D721Med (cell line): ENCODE measurements around the gene TMEM184A.
A peak's percentile ranks its signal among the peaks of the same experiment; 100 is the strongest.

ENCODE experiments used
- DNase-seq: peaks from one replicate; pipeline ENCODE4 v3.0.0; 2011; ENCODE audit warnings: low spot score; ENCODE audit not compliant: insufficient read length
- FAIRE-seq: peaks from 2 replicates; lab custom pipeline; 2011; peaks lifted over from hg19 to GRCh38; lab: Jason Lieb, UNC
- CTCF ChIP-seq: IDR thresholded peaks from 2 replicates; pipeline ENCODE4 v1.5.1; 2012; ENCODE audit warnings: mild to moderate bottlenecking, control low read depth; ENCODE audit not compliant: insufficient read depth; ENCODE audit errors: missing control alignments

The TMEM184A gene

GRCh38 chr7:1595027-1595426, 39.0 kb upstream of the TMEM184A start:
- no peak for FAIRE-seq
- TF ChIP-seq CTCF, result no peak
- DNase-seq, result no peak

DNA sequence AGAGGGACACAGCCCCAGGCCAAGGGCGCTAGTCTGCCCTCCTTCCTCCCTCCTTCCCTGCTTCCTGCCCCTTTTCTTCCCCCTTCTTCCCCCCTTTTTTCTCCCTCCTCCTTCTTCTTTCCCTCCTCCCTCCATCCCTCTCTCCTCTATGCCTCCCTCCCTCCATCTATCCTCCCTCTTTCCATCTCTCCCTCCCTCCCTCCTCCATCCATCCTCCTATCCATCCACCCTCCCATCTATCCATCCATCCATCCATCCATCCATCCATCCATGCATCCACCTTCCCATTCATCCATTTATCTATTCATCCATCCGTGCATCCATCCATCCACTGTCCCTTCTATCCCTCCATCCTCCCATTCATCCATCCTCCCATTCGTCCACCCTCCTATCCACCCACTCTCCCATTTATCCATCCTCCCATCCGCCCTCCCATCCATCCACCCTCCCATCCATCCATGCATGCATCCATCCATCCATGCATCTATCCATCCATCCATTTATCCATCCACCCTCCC, 38.0 kb upstream of the TMEM184A start:
- no peak for DNase-seq
- FAIRE-seq, result no peak
- TF ChIP-seq CTCF, result no peak

DNA sequence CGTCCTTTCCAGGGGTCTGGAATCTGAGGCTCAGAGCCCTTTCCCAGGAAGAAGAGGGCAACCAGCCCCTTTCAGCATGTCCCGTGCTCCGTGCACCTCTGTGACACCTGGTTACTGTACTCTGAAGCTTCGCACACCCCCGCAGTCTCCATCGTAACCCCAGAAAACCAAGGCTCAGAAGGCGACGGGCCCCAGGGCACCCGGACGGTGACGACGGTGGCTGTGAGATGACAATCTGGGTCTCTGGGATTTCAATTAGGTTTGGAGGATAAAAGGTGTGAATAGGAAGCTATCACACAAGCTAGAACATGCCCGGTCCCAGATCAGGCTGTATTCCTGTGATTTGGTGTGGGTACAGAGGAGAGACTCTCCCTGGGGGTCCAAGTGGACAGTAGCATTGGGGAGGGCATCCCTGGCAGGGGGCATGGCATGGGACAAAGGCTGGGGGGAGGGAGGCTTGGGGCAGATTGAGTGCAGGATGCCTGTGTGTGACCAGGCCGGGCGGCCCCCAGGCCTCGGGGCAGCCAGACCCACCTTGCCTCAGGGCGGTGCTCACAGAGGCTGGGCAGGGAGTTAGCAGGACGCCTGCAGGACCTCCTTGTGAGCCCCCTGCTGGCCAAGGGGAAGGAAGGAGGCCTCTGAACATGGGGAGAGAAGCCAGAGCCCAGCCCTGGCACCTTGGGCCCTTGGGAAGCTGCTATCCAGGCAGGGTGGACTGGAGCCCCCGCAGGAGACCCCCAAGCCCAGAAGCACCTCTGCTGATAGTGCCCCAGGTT, 37.3 kb upstream of the TMEM184A start:
- DNase-seq (no peak), FAIRE-seq (no peak)
- peak; percentile 17 for TF ChIP-seq CTCF

DNA sequence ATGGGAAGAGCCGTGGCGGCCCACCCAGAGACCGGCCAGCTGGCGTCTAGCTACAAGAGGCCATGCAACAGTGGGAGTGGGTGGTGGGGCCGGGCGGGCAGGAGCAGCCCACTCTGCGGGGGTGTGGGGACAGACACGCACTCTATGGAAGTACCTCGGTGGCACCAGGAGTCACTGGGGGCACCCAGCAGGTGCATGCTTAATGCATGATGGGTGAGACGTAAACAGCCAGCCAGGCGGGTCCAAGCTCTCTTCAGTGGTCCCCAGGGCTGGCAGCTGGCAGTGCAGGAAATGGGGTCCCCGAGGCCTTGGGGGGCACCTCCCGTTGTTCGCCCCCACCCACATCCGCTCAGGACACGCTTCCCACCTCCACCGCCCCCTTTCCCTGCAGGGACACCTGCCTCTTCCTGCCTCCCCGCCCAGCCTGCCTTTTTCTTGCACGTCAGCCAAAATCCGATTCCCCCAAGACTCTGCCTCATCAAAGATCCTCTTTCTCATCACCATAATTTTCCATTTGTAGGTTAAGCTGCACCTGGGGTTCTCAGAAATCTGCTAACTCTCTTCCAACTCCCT, 36.4 kb upstream of the TMEM184A start:
- no peak for DNase-seq
- no peak for TF ChIP-seq CTCF
- no peak for FAIRE-seq

DNA sequence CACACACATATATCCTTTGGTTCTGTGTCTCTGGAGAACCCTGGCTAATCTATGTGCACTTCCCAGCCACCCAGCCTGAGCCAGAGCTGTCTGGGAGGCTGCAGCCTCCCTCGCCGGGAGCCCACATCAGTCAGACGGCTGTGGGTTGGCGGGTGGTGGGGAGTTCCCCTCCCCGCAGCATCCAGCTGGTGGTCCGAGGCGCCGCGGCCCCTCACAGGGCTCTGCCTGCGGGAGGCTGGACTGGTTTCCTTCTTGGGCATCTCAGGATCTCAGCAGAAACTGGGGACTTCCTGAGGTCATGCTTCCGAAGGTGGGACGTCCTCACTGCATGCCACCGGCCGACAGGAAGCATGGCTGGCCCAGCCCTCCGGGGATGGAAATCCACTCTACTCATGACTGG, 35.9 kb upstream of the TMEM184A start:
- FAIRE-seq, result no peak
- no peak for TF ChIP-seq CTCF

DNA sequence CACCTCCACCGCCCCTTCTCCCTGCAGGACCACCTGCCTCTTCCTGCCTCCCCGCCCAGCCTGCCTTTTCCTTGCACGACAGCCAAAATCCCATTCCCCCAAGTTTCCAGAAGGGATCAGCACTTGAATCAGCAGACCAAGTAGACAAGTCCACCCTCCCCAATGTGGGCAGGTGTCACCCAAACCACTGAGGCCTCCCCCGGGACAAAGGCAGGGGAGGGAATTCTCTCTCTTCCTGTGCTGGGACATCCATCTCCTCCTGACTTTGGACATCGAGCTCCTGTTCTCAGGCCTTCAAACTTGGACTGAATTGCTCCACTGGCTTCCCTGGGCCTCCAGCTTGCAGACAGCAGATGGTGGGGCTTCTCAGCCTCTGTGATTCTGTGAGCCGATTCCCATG, 35.4 kb upstream of the TMEM184A start:
- FAIRE-seq (no peak), DNase-seq (no peak)

More for the DNA sequence above, 35.9 kb upstream of the TMEM184A start:
- no peak for DNase-seq

More for the DNA sequence above, 35.4 kb upstream of the TMEM184A start:
- TF ChIP-seq CTCF, result no peak
